WTC11 (cell line): ENCODE results near the gene AP1G2. TPM values are rescaled to one million over a fixed set of nuclear protein-coding genes. Genes with fewer than 3 reads are reported as not detected.
A peak's percentile ranks its signal among the peaks of the same experiment; 100 is the strongest.

ENCODE experiments used
- ATAC-seq: fragments of 200-7000 bp; cut with Tn5 transposase; 2 replicates; pipeline ENCODE4 v1.10.0; 2021; ENCODE audit warnings: mild to moderate bottlenecking, moderate library complexity
- CTCF ChIA-PET: fragments of 300-600 bp; sonication (Branson Sonifier 250); formaldehyde crosslinking; loops from one replicate; lab custom pipeline; 2021; ENCODE audit warnings: antibody characterized with exemption; lab: Charles Lee
- POLR2A ChIA-PET: fragments of 350-600 bp; sonication (Branson Sonifier 250); formaldehyde crosslinking; loops from one replicate; lab custom pipeline; 2021; ENCODE audit warnings: antibody characterized with exemption; lab: Charles Lee
- DNase-seq: peaks from one replicate; pipeline ENCODE4 v3.0.0; 2021; ENCODE audit warnings: low spot score
- H3K27ac Mint-ChIP-seq: 2 replicates; pipeline ENCODE4 v1.8.0; 2021; ENCODE audit warnings: mixed read lengths
- H3K27me3 Mint-ChIP-seq: 2 replicates; pipeline ENCODE4 v1.8.0; 2021; ENCODE audit warnings: low read depth, mild to moderate bottlenecking, moderate library complexity, mixed read lengths
- H3K36me3 Mint-ChIP-seq: 2 replicates; pipeline ENCODE4 v1.8.0; 2021; ENCODE audit warnings: mixed read lengths
- H3K4me1 Mint-ChIP-seq: 2 replicates; pipeline ENCODE4 v1.8.0; 2022; ENCODE audit warnings: mixed read lengths
- H3K4me3 Mint-ChIP-seq: 2 replicates; pipeline ENCODE4 v1.8.0; 2021; ENCODE audit warnings: mild to moderate bottlenecking, moderate library complexity, mixed read lengths
- H3K9me3 Mint-ChIP-seq: 2 replicates; pipeline ENCODE4 v1.8.0; 2021; ENCODE audit warnings: mixed read lengths
- ETV6 ChIP-seq: sonication (generic); formaldehyde crosslinking; IDR thresholded peaks from 2 replicates; pipeline ENCODE4 v1.8.1; 2022; ENCODE audit warnings: mild to moderate bottlenecking, missing genetic modification reagents
- FOXK1 ChIP-seq: sonication (generic); formaldehyde crosslinking; IDR thresholded peaks from 2 replicates; pipeline ENCODE4 v1.8.0; 2022; ENCODE audit warnings: mild to moderate bottlenecking, moderate library complexity, missing genetic modification reagents
- GABPB1 ChIP-seq: sonication (generic); formaldehyde crosslinking; IDR thresholded peaks from 2 replicates; pipeline ENCODE4 v1.8.1; 2023; ENCODE audit warnings: mild to moderate bottlenecking, missing genetic modification reagents
- JAZF1 ChIP-seq: fragments of 250-450 bp; sonication (Bioruptor Pico); IDR thresholded peaks from 2 replicates; pipeline ENCODE4 v1.9.0; 2021; ENCODE audit warnings: moderate library complexity, mild to moderate bottlenecking, inconsistent platforms
- MXD4 ChIP-seq: fragments of 250-450 bp; sonication (Bioruptor Pico); IDR thresholded peaks from 2 replicates; pipeline ENCODE4 v1.8.0; 2021; ENCODE audit warnings: mild to moderate bottlenecking, moderate library complexity, borderline replicate concordance
- NFE2L1 ChIP-seq: sonication (generic); formaldehyde crosslinking; IDR thresholded peaks from 2 replicates; pipeline ENCODE4 v1.8.1; 2023; ENCODE audit warnings: missing genetic modification reagents
- NR2C2 ChIP-seq: sonication (generic); formaldehyde crosslinking; IDR thresholded peaks from 2 replicates; pipeline ENCODE4 v1.8.0; 2022; ENCODE audit warnings: mild to moderate bottlenecking, missing genetic modification reagents
- USF1 ChIP-seq: sonication (generic); formaldehyde crosslinking; IDR thresholded peaks from 2 replicates; pipeline ENCODE4 v1.8.0; 2022; ENCODE audit warnings: mild to moderate bottlenecking, missing genetic modification reagents
- ZBTB21 ChIP-seq: sonication (generic); formaldehyde crosslinking; IDR thresholded peaks from 2 replicates; pipeline ENCODE4 v1.8.1; 2023; ENCODE audit warnings: mild to moderate bottlenecking, missing genetic modification reagents, borderline replicate concordance
- ZMAT4 ChIP-seq: fragments of 250-450 bp; sonication (Bioruptor Pico); IDR thresholded peaks from 2 replicates; pipeline ENCODE4 v1.9.0; 2021; ENCODE audit warnings: mild to moderate bottlenecking
- ZNF232 ChIP-seq: sonication (generic); formaldehyde crosslinking; IDR thresholded peaks from 2 replicates; pipeline ENCODE4 v1.8.0; 2022; ENCODE audit warnings: mild to moderate bottlenecking, missing genetic modification reagents
- ZNF416 ChIP-seq: fragments of 250-450 bp; sonication (Bioruptor Pico); IDR thresholded peaks from 2 replicates; pipeline ENCODE4 v1.9.0; 2021; ENCODE audit warnings: mild to moderate bottlenecking, inconsistent platforms
- ZNF423 ChIP-seq: fragments of 250-450 bp; sonication (Bioruptor Pico); IDR thresholded peaks from 2 replicates; pipeline ENCODE4 v2.1.2; 2022; ENCODE audit warnings: mild to moderate bottlenecking, moderate library complexity
- total RNA-seq: library from RNA; stranded (reverse); gene quantifications from 3 replicates; pipeline ENCODE4 v1.2.3, GENCODE V29; 2021
- TF ChIP-seq, protein P1 (sequence below): sonication (generic); formaldehyde crosslinking; IDR thresholded peaks from 2 replicates; pipeline ENCODE4 v1.8.0; 2022; ENCODE audit warnings: missing genetic modification reagents
- TF ChIP-seq, protein P2 (sequence below): fragments of 250-450 bp; sonication (Bioruptor Pico); conservative IDR thresholded peaks from 2 replicates; pipeline ENCODE4 v1.9.0; 2021; ENCODE audit warnings: mild to moderate bottlenecking
- TF ChIP-seq, protein P3 (sequence below): sonication (generic); formaldehyde crosslinking; IDR thresholded peaks from 2 replicates; pipeline ENCODE4 v1.8.1; 2022; ENCODE audit warnings: low read depth, mild to moderate bottlenecking, moderate library complexity, missing genetic modification reagents, borderline replicate concordance
- TF ChIP-seq, protein P4 (sequence below): fragments of 200-600 bp; IDR thresholded peaks from 2 replicates; pipeline ENCODE4 v1.8.0; 2022; ENCODE audit warnings: antibody characterized with exemption

The AP1G2 gene
- total RNA-seq, 1 experiment from 2014 or later: 122 TPM

- TF ChIP-seq, protein P1, sequence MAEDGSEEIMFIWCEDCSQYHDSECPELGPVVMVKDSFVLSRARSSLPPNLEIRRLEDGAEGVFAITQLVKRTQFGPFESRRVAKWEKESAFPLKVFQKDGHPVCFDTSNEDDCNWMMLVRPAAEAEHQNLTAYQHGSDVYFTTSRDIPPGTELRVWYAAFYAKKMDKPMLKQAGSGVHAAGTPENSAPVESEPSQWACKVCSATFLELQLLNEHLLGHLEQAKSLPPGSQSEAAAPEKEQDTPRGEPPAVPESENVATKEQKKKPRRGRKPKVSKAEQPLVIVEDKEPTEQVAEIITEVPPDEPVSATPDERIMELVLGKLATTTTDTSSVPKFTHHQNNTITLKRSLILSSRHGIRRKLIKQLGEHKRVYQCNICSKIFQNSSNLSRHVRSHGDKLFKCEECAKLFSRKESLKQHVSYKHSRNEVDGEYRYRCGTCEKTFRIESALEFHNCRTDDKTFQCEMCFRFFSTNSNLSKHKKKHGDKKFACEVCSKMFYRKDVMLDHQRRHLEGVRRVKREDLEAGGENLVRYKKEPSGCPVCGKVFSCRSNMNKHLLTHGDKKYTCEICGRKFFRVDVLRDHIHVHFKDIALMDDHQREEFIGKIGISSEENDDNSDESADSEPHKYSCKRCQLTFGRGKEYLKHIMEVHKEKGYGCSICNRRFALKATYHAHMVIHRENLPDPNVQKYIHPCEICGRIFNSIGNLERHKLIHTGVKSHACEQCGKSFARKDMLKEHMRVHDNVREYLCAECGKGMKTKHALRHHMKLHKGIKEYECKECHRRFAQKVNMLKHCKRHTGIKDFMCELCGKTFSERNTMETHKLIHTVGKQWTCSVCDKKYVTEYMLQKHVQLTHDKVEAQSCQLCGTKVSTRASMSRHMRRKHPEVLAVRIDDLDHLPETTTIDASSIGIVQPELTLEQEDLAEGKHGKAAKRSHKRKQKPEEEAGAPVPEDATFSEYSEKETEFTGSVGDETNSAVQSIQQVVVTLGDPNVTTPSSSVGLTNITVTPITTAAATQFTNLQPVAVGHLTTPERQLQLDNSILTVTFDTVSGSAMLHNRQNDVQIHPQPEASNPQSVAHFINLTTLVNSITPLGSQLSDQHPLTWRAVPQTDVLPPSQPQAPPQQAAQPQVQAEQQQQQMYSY (CRISPR knock-in tag): peak; percentile 26; the same call in 1 of the 2 replicates
- TF ChIP-seq ETV6 (CRISPR knock-in tag): peak; percentile 62
- no peak for TF ChIP-seq USF1 (CRISPR knock-in tag)
- peak; percentile 12; the same call in 1 of the 2 replicates for TF ChIP-seq ZNF423
- TF ChIP-seq JAZF1 (CRISPR knock-in tag): no peak
These were observed 11.5 kb downstream of the AP1G2 start, which contains the start of gene THTPA (continued) for GRCh38 chr14:23555882-23556699.

DNA sequence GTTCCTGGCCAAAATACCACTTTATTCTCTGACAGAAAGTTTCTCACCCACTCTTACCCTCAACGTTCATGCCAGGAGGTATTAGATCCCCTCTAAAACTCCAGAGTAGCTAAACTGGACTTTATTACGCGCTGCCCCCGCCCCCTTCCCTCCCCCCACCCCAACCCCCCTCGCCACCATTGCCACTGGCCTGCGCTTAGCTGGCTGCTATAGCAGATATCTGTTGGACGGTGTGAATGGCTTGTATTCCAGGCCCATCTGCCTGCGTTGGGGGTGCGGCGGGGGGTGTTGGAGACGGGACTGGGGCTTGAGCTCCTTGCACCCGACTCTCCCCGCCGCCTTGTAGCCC, 12.1 kb downstream of the AP1G2 start:
- POLR2A ChIA-PET: interaction anchor here (0.6 to 9.0 kb wide), 10 partner anchors 10 to 77 kb away, joined by 3 to 102 read pairs (median 4); partner anchors contain the start of genes AP1G2 and JPH4
- Mint-ChIP-seq H3K36me3 (peaks cover 10% of the 10 kb centered on the region), H3K27me3 (no peaks in the 10 kb centered on the region; the same call in 1 of the 2 replicates)
- DNase-seq: no peak
- no peak for TF ChIP-seq NR2C2 (CRISPR knock-in tag)
- TF ChIP-seq, protein P2, sequence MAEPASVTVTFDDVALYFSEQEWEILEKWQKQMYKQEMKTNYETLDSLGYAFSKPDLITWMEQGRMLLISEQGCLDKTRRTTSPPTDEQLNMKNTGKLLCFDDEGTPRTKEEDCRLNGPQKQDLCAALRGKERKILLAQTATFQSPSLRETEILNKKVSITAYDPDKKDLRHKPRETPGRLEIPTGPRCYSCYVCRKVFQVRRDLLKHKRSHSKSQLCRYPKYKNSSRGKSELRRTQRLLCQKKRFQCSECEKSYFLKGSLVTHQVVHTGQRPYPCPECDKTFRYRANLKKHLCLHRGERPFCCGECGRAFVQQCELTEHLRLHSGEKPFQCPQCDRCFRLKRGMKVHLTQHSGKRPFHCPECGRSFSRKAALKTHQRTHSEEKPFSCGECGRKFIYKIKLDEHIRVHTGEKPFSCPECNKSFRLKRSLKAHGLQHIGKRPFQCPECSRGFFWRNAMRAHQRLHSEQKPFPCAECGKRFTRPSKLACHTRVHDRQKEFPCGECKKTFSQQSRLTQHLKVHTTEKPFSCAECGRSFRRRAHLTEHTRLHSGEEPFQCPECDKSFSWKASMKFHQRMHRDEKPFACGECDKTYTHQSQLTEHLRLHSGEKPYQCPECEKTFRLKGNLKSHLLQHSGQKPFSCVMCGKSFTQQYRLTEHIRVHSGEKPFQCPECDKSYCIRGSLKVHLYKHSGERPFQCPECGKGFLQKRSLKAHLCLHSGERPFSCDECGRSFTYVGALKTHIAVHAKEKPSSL (CRISPR knock-in tag): no peak
- TF ChIP-seq MXD4 (CRISPR knock-in tag): no peak
- TF ChIP-seq ZBTB21: no peak; the same call in 1 of the 2 replicates
- TF ChIP-seq, protein P1 (CRISPR knock-in tag): no peak
- no peak for TF ChIP-seq ETV6 (CRISPR knock-in tag)
- TF ChIP-seq NFE2L1: no peak
- no peak for TF ChIP-seq ZNF416 (CRISPR knock-in tag)
- TF ChIP-seq, protein P3, sequence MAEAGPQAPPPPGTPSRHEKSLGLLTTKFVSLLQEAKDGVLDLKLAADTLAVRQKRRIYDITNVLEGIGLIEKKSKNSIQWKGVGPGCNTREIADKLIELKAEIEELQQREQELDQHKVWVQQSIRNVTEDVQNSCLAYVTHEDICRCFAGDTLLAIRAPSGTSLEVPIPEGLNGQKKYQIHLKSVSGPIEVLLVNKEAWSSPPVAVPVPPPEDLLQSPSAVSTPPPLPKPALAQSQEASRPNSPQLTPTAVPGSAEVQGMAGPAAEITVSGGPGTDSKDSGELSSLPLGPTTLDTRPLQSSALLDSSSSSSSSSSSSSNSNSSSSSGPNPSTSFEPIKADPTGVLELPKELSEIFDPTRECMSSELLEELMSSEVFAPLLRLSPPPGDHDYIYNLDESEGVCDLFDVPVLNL (CRISPR knock-in tag): no peak
- TF ChIP-seq GABPB1 (CRISPR knock-in tag): no peak
- TF ChIP-seq, protein P4, sequence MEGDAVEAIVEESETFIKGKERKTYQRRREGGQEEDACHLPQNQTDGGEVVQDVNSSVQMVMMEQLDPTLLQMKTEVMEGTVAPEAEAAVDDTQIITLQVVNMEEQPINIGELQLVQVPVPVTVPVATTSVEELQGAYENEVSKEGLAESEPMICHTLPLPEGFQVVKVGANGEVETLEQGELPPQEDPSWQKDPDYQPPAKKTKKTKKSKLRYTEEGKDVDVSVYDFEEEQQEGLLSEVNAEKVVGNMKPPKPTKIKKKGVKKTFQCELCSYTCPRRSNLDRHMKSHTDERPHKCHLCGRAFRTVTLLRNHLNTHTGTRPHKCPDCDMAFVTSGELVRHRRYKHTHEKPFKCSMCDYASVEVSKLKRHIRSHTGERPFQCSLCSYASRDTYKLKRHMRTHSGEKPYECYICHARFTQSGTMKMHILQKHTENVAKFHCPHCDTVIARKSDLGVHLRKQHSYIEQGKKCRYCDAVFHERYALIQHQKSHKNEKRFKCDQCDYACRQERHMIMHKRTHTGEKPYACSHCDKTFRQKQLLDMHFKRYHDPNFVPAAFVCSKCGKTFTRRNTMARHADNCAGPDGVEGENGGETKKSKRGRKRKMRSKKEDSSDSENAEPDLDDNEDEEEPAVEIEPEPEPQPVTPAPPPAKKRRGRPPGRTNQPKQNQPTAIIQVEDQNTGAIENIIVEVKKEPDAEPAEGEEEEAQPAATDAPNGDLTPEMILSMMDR: no peak
- TF ChIP-seq FOXK1 (CRISPR knock-in tag): no peak
- TF ChIP-seq ZMAT4 (CRISPR knock-in tag): no peak
- TF ChIP-seq ZNF232: no peak
- TF ChIP-seq JAZF1 (CRISPR knock-in tag): no peak
- TF ChIP-seq, all 79 proteins: peak for 0
- Mint-ChIP-seq H3K4me3 (peak overlapping the region; percentile 86), H3K9me3 (no peaks in the 10 kb centered on the region), H3K4me1 (peaks cover 41% of the 10 kb centered on the region), H3K27ac (peak overlapping the region; percentile 44; the same call in 1 of the 2 replicates)
- CTCF ChIA-PET: interaction anchor here (0.6 to 2.5 kb wide), 17 partner anchors 13 to 760 kb away, joined by 3 to 28 read pairs (median 5); partner anchors contain the start of genes EMC9 and SLC22A17
- ATAC-seq: no peak; the same call in 1 of the 2 replicates
